ENCODE measurements around the gene TIPIN.

TIPIN gene

DNA sequence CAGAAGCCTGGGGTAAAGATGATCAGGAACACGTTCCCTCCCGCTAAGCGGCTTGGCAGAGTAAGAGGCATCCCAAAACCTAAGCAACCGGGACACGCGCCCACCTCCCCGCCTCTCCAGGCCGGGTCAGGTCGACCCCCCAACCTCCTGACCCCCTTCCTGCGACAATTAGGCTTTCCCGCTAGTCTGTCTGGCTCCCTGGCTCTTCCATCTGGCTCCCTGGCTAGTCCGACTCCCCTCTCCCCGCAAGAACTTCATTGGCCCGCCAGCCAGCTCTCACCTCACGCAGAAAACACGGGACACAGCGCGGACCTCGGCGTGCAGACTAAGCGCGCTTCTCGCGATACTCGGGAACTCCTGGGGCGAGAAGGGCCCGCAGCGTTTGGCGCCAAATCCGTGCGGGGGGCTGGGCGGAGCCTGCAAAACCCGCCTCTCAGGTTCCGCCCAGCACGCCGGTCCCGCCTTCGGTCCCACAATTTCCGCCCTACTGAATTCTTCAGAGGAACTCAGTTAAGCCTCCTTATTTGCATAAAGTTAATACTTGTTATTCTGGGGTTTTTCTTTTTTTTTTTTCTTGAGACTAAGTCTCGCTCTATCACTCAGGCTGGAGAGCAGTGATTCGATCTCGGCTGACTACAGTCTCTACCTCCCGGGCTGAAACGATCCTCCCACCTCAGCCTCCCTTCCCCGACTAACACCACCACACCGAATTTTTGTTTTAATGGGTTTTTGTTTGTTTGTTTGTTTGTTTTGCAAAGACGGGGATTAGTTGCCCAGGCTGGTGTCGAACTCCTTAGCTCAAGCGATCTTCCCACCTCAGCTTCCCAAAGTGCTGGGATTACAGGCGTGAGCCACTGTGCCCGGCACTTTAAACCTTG lies at the start of gene TIPIN (continued):
- TF ChIP-seq ZNF302 (tag by site-specific recombination; IDR thresholded peaks at IDR 0.05; ENCODE audit: low read depth) (no peak), ZNF791 (tag by site-specific recombination; IDR thresholded peaks at IDR 0.05) (no peak), ZNF112 (tag by site-specific recombination; IDR thresholded peaks at IDR 0.05) (no peak), GLI2 (tag by site-specific recombination; IDR thresholded peaks at IDR 0.05; ENCODE audit: borderline replicate concordance, low read depth) (no peak), ZNF610 (tag by site-specific recombination; IDR thresholded peaks at IDR 0.05; ENCODE audit: borderline replicate concordance) (peak; percentile 81; the same call in 1 of the 2 replicates), SCRT1 (tag by site-specific recombination; IDR thresholded peaks at IDR 0.05; ENCODE audit: borderline replicate concordance) (no peak), ZBTB7A (tag by site-specific recombination; IDR thresholded peaks at IDR 0.05; ENCODE audit: low read depth) (peak; percentile 86), ZNF426 (tag by site-specific recombination; IDR thresholded peaks at IDR 0.05) (no peak), ZBTB8A (tag by site-specific recombination; IDR thresholded peaks at IDR 0.05) (peak; percentile 66), ZNF2 (tag by site-specific recombination; IDR thresholded peaks at IDR 0.05) (peak; percentile 97), ZNF350 (tag by site-specific recombination; IDR thresholded peaks at IDR 0.05) (no peak), ZNF664 (tag by site-specific recombination; IDR thresholded peaks at IDR 0.05) (no peak; the same call in 1 of the 2 replicates), ZNF830 (tag by site-specific recombination; IDR thresholded peaks at IDR 0.05; ENCODE audit: low read depth) (no peak), ZNF394 (tag by site-specific recombination; IDR thresholded peaks at IDR 0.05; ENCODE audit: borderline replicate concordance) (0 out of 2 replicates have a peak, but pooled peaks have one; percentile 60), ZNF133 (tag by site-specific recombination; IDR thresholded peaks at IDR 0.05) (no peak), ZNF785 (tag by site-specific recombination; IDR thresholded peaks at IDR 0.05) (no peak), OVOL3 (tag by site-specific recombination; IDR thresholded peaks at IDR 0.05) (peak; percentile 68), ZNF274 (IDR thresholded peaks at IDR 0.05; ENCODE audit: low read length) (no peak), ZNF274 (tag by site-specific recombination; IDR thresholded peaks at IDR 0.05; ENCODE audit: borderline replicate concordance) (no peak), GLIS2 (tag by site-specific recombination; IDR thresholded peaks at IDR 0.05) (peak; percentile 98), ZNF777 (tag by site-specific recombination; IDR thresholded peaks at IDR 0.05; ENCODE audit: borderline replicate concordance) (no peak), GFI1B (tag by site-specific recombination; IDR thresholded peaks at IDR 0.05) (peak; percentile 67), ZFP69B (tag by site-specific recombination; IDR thresholded peaks at IDR 0.05) (peak; percentile 81), ZNF174 (tag by site-specific recombination; IDR thresholded peaks at IDR 0.05) (no peak), ZNF670 (tag by site-specific recombination; IDR thresholded peaks at IDR 0.05; ENCODE audit: low read depth) (no peak), ZNF747 (tag by site-specific recombination; IDR thresholded peaks at IDR 0.05) (no peak), ZNF701 (tag by site-specific recombination; IDR thresholded peaks at IDR 0.05) (no peak), ZNF280D (tag by site-specific recombination; IDR thresholded peaks at IDR 0.05) (peak; percentile 71), ZFP37 (tag by site-specific recombination; IDR thresholded peaks at IDR 0.05) (peak; percentile 86), KLF10 (tag by site-specific recombination; IDR thresholded peaks at IDR 0.05) (peak; percentile 67), ZNF48 (tag by site-specific recombination; IDR thresholded peaks at IDR 0.05) (no peak)
- TF ChIP-seq, protein P1, sequence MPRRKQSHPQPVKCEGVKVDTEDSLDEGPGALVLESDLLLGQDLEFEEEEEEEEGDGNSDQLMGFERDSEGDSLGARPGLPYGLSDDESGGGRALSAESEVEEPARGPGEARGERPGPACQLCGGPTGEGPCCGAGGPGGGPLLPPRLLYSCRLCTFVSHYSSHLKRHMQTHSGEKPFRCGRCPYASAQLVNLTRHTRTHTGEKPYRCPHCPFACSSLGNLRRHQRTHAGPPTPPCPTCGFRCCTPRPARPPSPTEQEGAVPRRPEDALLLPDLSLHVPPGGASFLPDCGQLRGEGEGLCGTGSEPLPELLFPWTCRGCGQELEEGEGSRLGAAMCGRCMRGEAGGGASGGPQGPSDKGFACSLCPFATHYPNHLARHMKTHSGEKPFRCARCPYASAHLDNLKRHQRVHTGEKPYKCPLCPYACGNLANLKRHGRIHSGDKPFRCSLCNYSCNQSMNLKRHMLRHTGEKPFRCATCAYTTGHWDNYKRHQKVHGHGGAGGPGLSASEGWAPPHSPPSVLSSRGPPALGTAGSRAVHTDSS (tag by site-specific recombination; IDR thresholded peaks at IDR 0.05): no peak
- TF ChIP-seq, protein P2, sequence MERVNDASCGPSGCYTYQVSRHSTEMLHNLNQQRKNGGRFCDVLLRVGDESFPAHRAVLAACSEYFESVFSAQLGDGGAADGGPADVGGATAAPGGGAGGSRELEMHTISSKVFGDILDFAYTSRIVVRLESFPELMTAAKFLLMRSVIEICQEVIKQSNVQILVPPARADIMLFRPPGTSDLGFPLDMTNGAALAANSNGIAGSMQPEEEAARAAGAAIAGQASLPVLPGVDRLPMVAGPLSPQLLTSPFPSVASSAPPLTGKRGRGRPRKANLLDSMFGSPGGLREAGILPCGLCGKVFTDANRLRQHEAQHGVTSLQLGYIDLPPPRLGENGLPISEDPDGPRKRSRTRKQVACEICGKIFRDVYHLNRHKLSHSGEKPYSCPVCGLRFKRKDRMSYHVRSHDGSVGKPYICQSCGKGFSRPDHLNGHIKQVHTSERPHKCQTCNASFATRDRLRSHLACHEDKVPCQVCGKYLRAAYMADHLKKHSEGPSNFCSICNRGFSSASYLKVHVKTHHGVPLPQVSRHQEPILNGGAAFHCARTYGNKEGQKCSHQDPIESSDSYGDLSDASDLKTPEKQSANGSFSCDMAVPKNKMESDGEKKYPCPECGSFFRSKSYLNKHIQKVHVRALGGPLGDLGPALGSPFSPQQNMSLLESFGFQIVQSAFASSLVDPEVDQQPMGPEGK (tag by site-specific recombination; IDR thresholded peaks at IDR 0.05): peak; percentile 88
- TF ChIP-seq, protein P3, sequence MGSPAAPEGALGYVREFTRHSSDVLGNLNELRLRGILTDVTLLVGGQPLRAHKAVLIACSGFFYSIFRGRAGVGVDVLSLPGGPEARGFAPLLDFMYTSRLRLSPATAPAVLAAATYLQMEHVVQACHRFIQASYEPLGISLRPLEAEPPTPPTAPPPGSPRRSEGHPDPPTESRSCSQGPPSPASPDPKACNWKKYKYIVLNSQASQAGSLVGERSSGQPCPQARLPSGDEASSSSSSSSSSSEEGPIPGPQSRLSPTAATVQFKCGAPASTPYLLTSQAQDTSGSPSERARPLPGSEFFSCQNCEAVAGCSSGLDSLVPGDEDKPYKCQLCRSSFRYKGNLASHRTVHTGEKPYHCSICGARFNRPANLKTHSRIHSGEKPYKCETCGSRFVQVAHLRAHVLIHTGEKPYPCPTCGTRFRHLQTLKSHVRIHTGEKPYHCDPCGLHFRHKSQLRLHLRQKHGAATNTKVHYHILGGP (tag by site-specific recombination; IDR thresholded peaks at IDR 0.05): no peak
